Measurements from ENCODE around the gene GNL1. TPM values are rescaled to one million over a fixed set of nuclear protein-coding genes. Genes with fewer than 3 reads are reported as not detected.

GNL1 gene
- total and polyA plus RNA-seq, 10 of the 15 experiments (the other 5 are each of a cell fraction or from before 2014, with no cell fraction given): 0.18 to 64.5 (median 45.5) TPM

DNA sequence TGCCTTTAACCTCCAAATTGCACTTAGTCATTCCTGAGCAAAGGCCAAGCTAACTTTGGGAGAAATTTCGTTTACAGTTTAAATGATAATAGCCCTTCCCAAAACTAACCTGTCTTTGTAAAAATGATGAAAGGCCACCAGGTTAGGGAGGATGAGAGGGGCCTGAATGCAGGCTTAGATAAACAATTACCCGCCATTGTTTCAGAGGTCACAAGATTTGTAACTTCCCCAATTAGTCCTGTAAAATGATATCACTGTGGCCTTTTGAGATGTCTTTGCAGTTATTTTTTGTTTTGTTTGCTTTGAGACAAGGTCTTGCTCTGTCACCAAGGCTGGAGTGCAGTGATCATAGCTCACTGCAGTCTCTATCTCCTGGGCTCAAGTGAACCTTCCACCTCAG, 26.3 kb downstream of the GNL1 start:
- Histone ChIP-seq H3K4me1 (ENCODE audit: control insufficient read depth, insufficient read depth, low read length) (peaks cover 33% of the 10 kb centered on the region), H3K4me2 (ENCODE audit: control insufficient read depth, insufficient read depth) (peak overlapping the region; percentile 32), H3K36me3 (ENCODE audit: control insufficient read depth in 2 of 2, insufficient read depth in 2 of 2, low read length in 1 of 2) (no peaks in the 10 kb centered on the region), H3K9ac (ENCODE audit: control insufficient read depth, insufficient read depth, low read length) (no peak overlapping the region), H3K79me2 (ENCODE audit: control insufficient read depth, insufficient read depth, low read length) (no peaks in the 10 kb centered on the region), H3K9me3 (replicated peaks; ENCODE audit: control insufficient read depth, insufficient read depth, low read length) (peaks cover 2% of the 10 kb centered on the region; the same call in 2 of the 3 replicates), H3K27me3 (replicated peaks in 1 of 2; ENCODE audit: control insufficient read depth in 2 of 2, insufficient read depth in 2 of 2, low read length in 1 of 2) (no peaks in the 10 kb centered on the region), H3K27ac (ENCODE audit: control insufficient read depth, insufficient read depth) (peak overlapping the region; percentile 80), H4K20me1 (ENCODE audit: control insufficient read depth, insufficient read depth) (no peaks in the 10 kb centered on the region), H3K4me3 (no peak overlapping the region), H2AFZ (ENCODE audit: control insufficient read depth, low read depth, low read length) (peak overlapping the region; percentile 22; the same call in 1 of the 2 replicates)
- intact Hi-C loops (cut with micrococcal nuclease; ENCODE audit: unreplicated experiment) (no loop called here), in situ Hi-C loops (cut with MboI) (loop anchor here (5.0 kb wide), 1 partner anchor 38 kb away; no protein-coding TSS in a partner anchor)
- ATAC-seq (peak; percentile 46), DNase-seq (ENCODE audit: low read depth, low spot score) (no peak), FAIRE-seq (no peak)
- ChIA-PET POLR2A (interaction anchor here (0.6 to 2.4 kb wide), 14 partner anchors 11 to 207 kb away, joined by 3 to 13 read pairs (median 4); no protein-coding TSS in a partner anchor), SMC1A (ENCODE audit: uncharacterized antibody, unreplicated experiment) (interaction anchor here (0.9 to 7.4 kb wide), 10 partner anchors 12 to 46 kb away, joined by 3 to 123 read pairs (median 10); no protein-coding TSS in a partner anchor), CTCF (interaction anchor here (0.7 to 7.5 kb wide), 10 partner anchors 13 to 46 kb away, joined by 3 to 199 read pairs (median 8); no protein-coding TSS in a partner anchor), RAD21 (ENCODE audit: unreplicated experiment) (interaction anchor here (0.6 to 5.2 kb wide), 14 partner anchors 11 to 383 kb away, joined by 3 to 77 read pairs (median 4); partner anchors contain the start of gene MRPS18B)
- TF ChIP-seq, protein P1, sequence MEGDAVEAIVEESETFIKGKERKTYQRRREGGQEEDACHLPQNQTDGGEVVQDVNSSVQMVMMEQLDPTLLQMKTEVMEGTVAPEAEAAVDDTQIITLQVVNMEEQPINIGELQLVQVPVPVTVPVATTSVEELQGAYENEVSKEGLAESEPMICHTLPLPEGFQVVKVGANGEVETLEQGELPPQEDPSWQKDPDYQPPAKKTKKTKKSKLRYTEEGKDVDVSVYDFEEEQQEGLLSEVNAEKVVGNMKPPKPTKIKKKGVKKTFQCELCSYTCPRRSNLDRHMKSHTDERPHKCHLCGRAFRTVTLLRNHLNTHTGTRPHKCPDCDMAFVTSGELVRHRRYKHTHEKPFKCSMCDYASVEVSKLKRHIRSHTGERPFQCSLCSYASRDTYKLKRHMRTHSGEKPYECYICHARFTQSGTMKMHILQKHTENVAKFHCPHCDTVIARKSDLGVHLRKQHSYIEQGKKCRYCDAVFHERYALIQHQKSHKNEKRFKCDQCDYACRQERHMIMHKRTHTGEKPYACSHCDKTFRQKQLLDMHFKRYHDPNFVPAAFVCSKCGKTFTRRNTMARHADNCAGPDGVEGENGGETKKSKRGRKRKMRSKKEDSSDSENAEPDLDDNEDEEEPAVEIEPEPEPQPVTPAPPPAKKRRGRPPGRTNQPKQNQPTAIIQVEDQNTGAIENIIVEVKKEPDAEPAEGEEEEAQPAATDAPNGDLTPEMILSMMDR (IDR thresholded peaks at IDR 0.05 in 2 of 3, conservative IDR thresholded peaks at IDR 0.05 in 1 of 3; ENCODE audit: control insufficient read depth in 2 of 3, extremely low read depth in 1 of 3, insufficient read depth in 1 of 3, low read depth in 3 of 3, low read length in 3 of 3): no peak
- TF ChIP-seq NR2F1 (conservative IDR thresholded peaks at IDR 0.05): peak; percentile 48
- TF ChIP-seq KLF5 (IDR thresholded peaks at IDR 0.05; ENCODE audit: partially characterized antibody): no peak
- no peak for TF ChIP-seq HDAC6 (IDR thresholded peaks at IDR 0.05; ENCODE audit: unreplicated experiment)
- TF ChIP-seq MTA2 (IDR thresholded peaks at IDR 0.05; ENCODE audit: low read depth): peak; percentile 36; the same call in 1 of the 2 replicates
- TF ChIP-seq YY1 (IDR thresholded peaks at IDR 0.05; ENCODE audit: low read depth, low read length): peak; percentile 43; the same call in 1 of the 2 replicates
- peak; percentile 14 for TF ChIP-seq DPF2 (IDR thresholded peaks at IDR 0.05)
- TF ChIP-seq FOXM1 (IDR thresholded peaks at IDR 0.05; ENCODE audit: low read depth, low read length): no peak
- no peak for TF ChIP-seq SMAD5 (IDR thresholded peaks at IDR 0.05; ENCODE audit: low read depth)
- no peak for TF ChIP-seq RAD21 (IDR thresholded peaks at IDR 0.05; ENCODE audit: insufficient read depth, low read depth, low read length)
- no peak for TF ChIP-seq POLR2A (IDR thresholded peaks at IDR 0.05; ENCODE audit: low read depth, low read length)
- 19% methylated on average over 2 of the region's 2 CpGs for WGBS (ENCODE audit: insufficient coverage, insufficient replicate concordance, low lambda C conversion rate, missing lambda C conversion rate)
- no TSS peak for BruUV-seq (replicated peaks)

All from GM12878 (cell line).